Mucosa of stomach (tissue), 1 donor: ENCODE measurements around the gene GALM.
"Not testable (repeated sequence)": the region's sequence is repeated elsewhere in the genome, so short reads cannot be mapped to it uniquely, and the experiment has no call there.

Source experiments
- H3K27me3 ChIP-seq: one replicate; pipeline ENCODE4 v1.7.0; 2013; ENCODE audit warnings: mild to moderate bottlenecking, low read length; ENCODE audit not compliant: control insufficient read depth, insufficient read depth
- H3K36me3 ChIP-seq: one replicate; pipeline ENCODE4 v1.7.0; 2013; ENCODE audit warnings: low read length; ENCODE audit not compliant: control insufficient read depth, insufficient read depth
- H3K4me1 ChIP-seq: one replicate; pipeline ENCODE4 v1.7.0; 2013; ENCODE audit warnings: mild to moderate bottlenecking, low read length; ENCODE audit not compliant: control insufficient read depth, insufficient read depth
- H3K4me3 ChIP-seq: one replicate; pipeline ENCODE4 v1.7.0; 2013; ENCODE audit warnings: low read length
- H3K9ac ChIP-seq: one replicate; pipeline ENCODE4 v1.7.0; 2013; ENCODE audit warnings: mild to moderate bottlenecking, low read length, moderate library complexity
- H3K9me3 ChIP-seq: one replicate; pipeline ENCODE4 v1.7.0; 2013; ENCODE audit warnings: mild to moderate bottlenecking, low read length, moderate library complexity; ENCODE audit not compliant: control insufficient read depth
- donor health status: Pancreatic carcinoma.

Gene GALM

DNA sequence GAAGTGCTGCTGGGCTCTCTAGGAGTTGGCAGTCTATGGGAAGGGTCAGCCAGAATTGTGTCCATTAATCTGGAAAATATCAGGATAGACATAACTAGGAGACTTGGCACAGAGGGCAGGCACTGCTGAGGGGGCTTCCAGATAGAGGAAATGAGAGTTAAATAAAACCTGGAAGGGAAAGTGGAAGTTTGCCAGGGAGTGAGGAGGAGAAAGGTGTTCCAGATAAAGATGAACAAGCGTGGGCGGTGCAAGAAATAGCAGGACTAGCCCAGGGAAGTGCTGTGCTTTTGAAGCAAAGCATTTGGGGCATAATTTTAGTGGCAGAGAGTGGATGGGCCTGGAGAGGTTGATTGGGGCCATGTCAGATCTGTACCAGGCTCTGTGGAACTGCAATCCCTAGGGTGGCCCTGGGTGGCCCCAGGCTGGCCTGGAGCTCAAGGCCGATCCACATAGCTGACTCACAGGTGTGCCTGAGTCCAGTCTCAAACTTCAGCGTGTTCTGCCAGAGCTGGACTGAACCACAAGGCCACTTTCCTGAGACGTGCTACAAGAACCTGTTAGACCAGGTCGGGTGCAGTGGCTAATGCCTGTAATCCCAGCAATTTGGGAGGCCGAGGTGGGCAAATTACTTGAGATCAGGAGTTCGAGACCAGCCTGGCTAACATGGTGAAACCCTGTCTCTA, 26.9 kb downstream of the GALM start:
- no peak overlapping the region for H3K4me3 ChIP-seq

GRCh38 chr2:38697116-38697840, 31.4 kb downstream of the GALM start:
- Histone ChIP-seq H3K27me3 (no peaks in the 10 kb centered on the region), H3K9ac (no peak overlapping the region), H3K36me3 (no peaks in the 10 kb centered on the region), H3K4me1 (peaks cover 21% of the 10 kb centered on the region), H3K4me3 (no peak overlapping the region), H3K9me3 (no peaks in the 10 kb centered on the region)

More for the DNA sequence above, 26.9 kb downstream of the GALM start:
- H3K4me1 ChIP-seq: peaks cover 36% of the 10 kb centered on the region
- H3K9ac ChIP-seq: peak overlapping the region; percentile 1
- H3K36me3 ChIP-seq: no peaks in the 10 kb centered on the region
- no peaks in the 10 kb centered on the region for H3K9me3 ChIP-seq
- no peaks in the 10 kb centered on the region for H3K27me3 ChIP-seq

- Histone ChIP-seq H3K9me3 (no peaks in the 10 kb centered on the region), H3K4me3 (no peak overlapping the region), H3K36me3 (no peaks in the 10 kb centered on the region), H3K27me3 (no peaks in the 10 kb centered on the region), H3K4me1 (peaks cover 10% of the 10 kb centered on the region), H3K9ac (no peak overlapping the region)
These were observed 32.6 kb downstream of the GALM start for GRCh38 chr2:38698467-38699003.

DNA sequence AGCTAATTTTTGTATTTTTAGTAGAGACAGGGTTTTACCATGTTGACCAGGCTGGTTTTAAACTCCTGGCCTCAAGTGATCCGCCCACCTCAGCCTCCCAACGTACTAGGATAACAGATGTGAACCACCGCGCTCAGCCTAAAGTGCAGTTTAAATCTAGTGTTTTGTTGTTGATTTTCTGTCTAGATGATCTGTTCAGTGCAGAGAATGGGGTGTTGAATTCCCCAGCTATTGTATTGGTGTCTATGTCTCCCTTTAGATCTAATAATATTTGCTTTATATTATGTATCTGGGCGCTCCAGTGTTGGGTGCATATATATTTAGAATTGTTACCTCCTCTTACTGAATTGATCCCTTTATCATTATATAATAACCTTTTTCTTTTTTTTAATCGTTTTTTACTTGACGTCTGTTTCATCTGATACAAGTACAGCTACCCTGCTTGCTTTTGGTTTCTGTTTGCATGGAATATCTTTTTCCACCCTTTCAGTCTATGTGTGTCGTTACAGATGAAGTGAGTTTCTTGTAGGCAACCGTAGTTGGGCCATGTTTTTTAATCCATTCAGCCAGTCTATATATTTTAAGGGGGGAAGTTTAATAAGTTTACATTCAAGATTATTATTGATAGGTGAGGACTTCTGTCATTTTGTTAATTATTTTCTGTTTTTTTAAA, 34.3 kb downstream of the GALM start:
- no peaks in the 10 kb centered on the region for H3K36me3 ChIP-seq
- no peaks in the 10 kb centered on the region for H3K27me3 ChIP-seq
- no peak overlapping the region for H3K9ac ChIP-seq
- no peaks in the 10 kb centered on the region for H3K9me3 ChIP-seq
- H3K4me1 ChIP-seq: peaks cover 5% of the 10 kb centered on the region
- no peak overlapping the region for H3K4me3 ChIP-seq

- H3K36me3 ChIP-seq: no peaks in the 10 kb centered on the region
- H3K9me3 ChIP-seq: no peaks in the 10 kb centered on the region
- no peaks in the 10 kb centered on the region for H3K27me3 ChIP-seq
- no peak overlapping the region for H3K9ac ChIP-seq
- no peak overlapping the region for H3K4me3 ChIP-seq
- peaks cover 5% of the 10 kb centered on the region for H3K4me1 ChIP-seq
These were observed 35.1 kb downstream of the GALM start for GRCh38 chr2:38700881-38701458.

DNA sequence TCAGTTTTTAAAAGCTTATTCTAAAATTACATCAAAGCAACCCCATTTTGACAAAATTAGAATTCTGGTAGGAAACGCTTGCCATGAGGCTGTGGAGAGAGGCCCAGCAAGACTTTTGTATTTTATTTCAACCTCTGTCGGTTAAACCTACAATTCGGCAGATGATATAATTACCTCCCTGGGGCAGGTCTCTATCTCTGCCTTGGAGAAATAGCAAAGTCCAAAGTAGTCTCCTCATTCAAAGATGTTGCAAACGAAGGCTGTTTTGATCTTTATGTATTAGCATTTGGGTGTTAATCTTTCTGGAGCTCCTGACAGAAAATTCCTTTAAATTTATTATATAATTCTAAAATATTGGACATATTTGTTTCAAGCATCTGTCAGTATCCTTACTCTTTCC, 35.6 kb downstream of the GALM start:
- Histone ChIP-seq H3K9me3 (no peaks in the 10 kb centered on the region), H3K27me3 (no peaks in the 10 kb centered on the region), H3K4me3 (no peak overlapping the region), H3K4me1 (peaks cover 5% of the 10 kb centered on the region), H3K9ac (no peak overlapping the region), H3K36me3 (no peaks in the 10 kb centered on the region)

GRCh38 chr2:38702413-38702812, 36.5 kb downstream of the GALM start:
- Histone ChIP-seq H3K4me1 (peaks cover 5% of the 10 kb centered on the region), H3K9ac (no peak overlapping the region), H3K36me3 (no peaks in the 10 kb centered on the region), H3K9me3 (no peaks in the 10 kb centered on the region), H3K27me3 (no peaks in the 10 kb centered on the region), H3K4me3 (no peak overlapping the region)

- not testable (repeated sequence) for H3K9me3 ChIP-seq, H3K4me3 ChIP-seq, H3K9ac ChIP-seq, H3K27me3 ChIP-seq, H3K36me3 ChIP-seq, H3K4me1 ChIP-seq
These were observed 37.4 kb downstream of the GALM start for GRCh38 chr2:38703336-38703735.

DNA sequence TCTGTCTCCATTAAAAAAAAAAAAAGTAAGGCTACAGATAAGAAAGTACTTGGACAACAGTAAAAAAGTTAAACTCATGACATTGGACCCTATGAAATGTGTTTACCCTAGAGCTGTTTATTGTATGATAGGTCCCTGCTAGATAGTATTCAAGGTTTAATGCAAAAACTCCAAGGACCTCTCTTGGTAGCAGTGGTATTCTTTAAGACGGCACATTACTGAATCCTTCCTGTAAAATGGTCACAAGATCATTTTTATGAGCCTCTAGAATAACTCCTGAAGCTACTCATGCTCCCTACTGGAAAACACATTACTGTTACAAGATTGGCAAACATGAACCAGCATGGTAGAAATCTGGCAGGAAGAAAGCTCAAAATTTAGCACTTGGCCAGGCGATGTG, 38.8 kb downstream of the GALM start:
- H3K36me3 ChIP-seq: no peaks in the 10 kb centered on the region
- no peaks in the 10 kb centered on the region for H3K27me3 ChIP-seq
- H3K4me3 ChIP-seq: no peak overlapping the region
- no peak overlapping the region for H3K9ac ChIP-seq
- peaks cover 5% of the 10 kb centered on the region for H3K4me1 ChIP-seq
- H3K9me3 ChIP-seq: no peaks in the 10 kb centered on the region

DNA sequence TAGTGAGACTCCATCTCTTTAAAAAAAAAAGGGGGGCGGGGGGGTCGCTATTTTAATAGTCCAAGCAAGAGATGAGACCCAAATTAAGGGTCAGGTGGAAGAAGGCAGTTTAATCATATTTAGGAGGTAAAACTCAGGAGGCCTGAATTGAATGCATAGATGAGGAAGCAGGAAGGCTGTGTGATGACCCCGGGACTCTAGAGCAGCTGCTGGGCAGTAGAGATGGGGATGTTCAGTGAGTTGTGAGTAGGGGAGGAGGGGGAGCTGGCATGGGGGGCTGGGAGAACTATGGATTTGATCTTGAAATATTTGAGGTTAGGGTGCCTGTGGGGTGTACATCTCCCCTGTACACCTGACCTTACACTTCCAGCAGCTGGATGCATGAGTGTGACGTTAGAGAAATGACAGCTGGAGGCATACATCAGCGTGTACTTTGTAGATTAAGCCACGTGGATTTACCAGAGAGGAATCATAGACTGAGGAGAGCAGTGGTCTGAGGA, 41.0 kb downstream of the GALM start:
- Histone ChIP-seq H3K27me3 (no peaks in the 10 kb centered on the region), H3K9me3 (no peaks in the 10 kb centered on the region), H3K9ac (no peak overlapping the region), H3K36me3 (no peaks in the 10 kb centered on the region), H3K4me3 (no peak overlapping the region), H3K4me1 (no peaks in the 10 kb centered on the region)

- not testable (repeated sequence) for H3K4me1 ChIP-seq, H3K9me3 ChIP-seq, H3K36me3 ChIP-seq, H3K4me3 ChIP-seq, H3K27me3 ChIP-seq, H3K9ac ChIP-seq
These were observed 42.6 kb downstream of the GALM start for GRCh38 chr2:38708491-38708890.
